ENCODE data around the gene ADGRB2.

GRCh38 chr1:31811605-31812004, 47.5 kb upstream of the ADGRB2 start:
- TF ChIP-seq POLR2A (IDR thresholded peaks at IDR 0.05; ENCODE audit: low read length), result no peak
- TF ChIP-seq GATA1 (IDR thresholded peaks at IDR 0.05; ENCODE audit: low read depth, low read length), result no peak
